ENCODE data around the gene VWA7.
"Not testable (repeated sequence)": the region's sequence is repeated elsewhere in the genome, so short reads cannot be mapped to it uniquely, and the experiment has no call there.

VWA7 gene

GRCh38 chr6:31813465-31813849 lies 36.3 kb upstream of the VWA7 start:
- no peak for DNase-seq
- H3K9me3 Mint-ChIP-seq = no peaks in the 10 kb centered on the region
- no peak overlapping the region for H3K27ac Mint-ChIP-seq
- no peaks in the 10 kb centered on the region for H3K27me3 Mint-ChIP-seq
- peak overlapping the region; percentile 84 to 96 for H3K4me3 Mint-ChIP-seq
- ATAC-seq (replicated peaks) = no peak
- H3K4me1 Mint-ChIP-seq = peaks cover 21 to 33% of the 10 kb centered on the region in 2 donors
- H3K36me3 Mint-ChIP-seq = peaks cover 2 to 11% of the 10 kb centered on the region in 2 donors

GRCh38 chr6:31811645-31812044 lies 34.5 kb upstream of the VWA7 start:
- Mint-ChIP-seq H3K27ac (no peak overlapping the region), H3K9me3 (no peaks in the 10 kb centered on the region), H3K4me1 (peaks cover 12 to 25% of the 10 kb centered on the region in 2 donors), H3K4me3 (no peak overlapping the region), H3K36me3 (peaks cover 2 to 11% of the 10 kb centered on the region in 2 donors), H3K27me3 (no peaks in the 10 kb centered on the region)
- DNase-seq (no peak), ATAC-seq (replicated peaks) (no peak)

GRCh38 chr6:31808599-31808998 lies 31.5 kb upstream of the VWA7 start:
- not testable (repeated sequence) for ATAC-seq (replicated peaks); DNase-seq; H3K4me3 Mint-ChIP-seq; H3K27me3 Mint-ChIP-seq; H3K27ac Mint-ChIP-seq; H3K9me3 Mint-ChIP-seq
- Mint-ChIP-seq H3K36me3 (peaks cover 2 to 20% of the 10 kb centered on the region in 2 donors), H3K4me1 (peaks cover 15 to 20% of the 10 kb centered on the region in 2 donors)

- ATAC-seq (replicated peaks) = peak; percentile 97 to 98
- Mint-ChIP-seq H3K27me3 (no peaks in the 10 kb centered on the region), H3K4me3 (peak within 1 kb of the TSS; percentile 94 to 95), H3K9me3 (no peaks in the 10 kb centered on the region), H3K4me1 (peaks cover 12 to 24% of the 10 kb centered on the region in 2 donors), H3K36me3 (peaks cover 7 to 28% of the 10 kb centered on the region in 2 donors), H3K27ac (peak within 1 kb of the TSS; percentile 98)
- peak; percentile 94 for DNase-seq
Measured at GRCh38 chr6:31806470-31807272, 29.5 kb upstream of the VWA7 start, which contains the start of gene LSM2. Gene LSM2, minus strand, starts transcription at chr6:31806966. Its CDS starts 209 bp downstream, at chr6:31806757.

- peaks cover 12 to 24% of the 10 kb centered on the region in 2 donors for H3K4me1 Mint-ChIP-seq
- H3K27ac Mint-ChIP-seq = peak overlapping the region; percentile 98
- ATAC-seq (replicated peaks) = peak; percentile 44 to 46
Measured at GRCh38 chr6:31805939-31806469, 28.9 kb upstream of the VWA7 start.

GRCh38 chr6:31801031-31801927 lies 24.2 kb upstream of the VWA7 start:
- DNase-seq; H3K27ac Mint-ChIP-seq; ATAC-seq (replicated peaks); H3K4me3 Mint-ChIP-seq; H3K9me3 Mint-ChIP-seq; H3K27me3 Mint-ChIP-seq: not testable (repeated sequence)
- Mint-ChIP-seq H3K4me1 (peaks cover 13 to 35% of the 10 kb centered on the region in 2 donors), H3K36me3 (peaks cover 17 to 21% of the 10 kb centered on the region in 2 donors)

More at GRCh38 chr6:31805939-31806469, 28.9 kb upstream of the VWA7 start:
- Mint-ChIP-seq H3K36me3 (peaks cover 12 to 28% of the 10 kb centered on the region in 2 donors), H3K4me3 (peak overlapping the region; percentile 94 to 95), H3K27me3 (no peaks in the 10 kb centered on the region), H3K9me3 (no peaks in the 10 kb centered on the region)
- DNase-seq = no peak

GRCh38 chr6:31799781-31800180 lies 22.7 kb upstream of the VWA7 start:
- Mint-ChIP-seq H3K36me3 (peaks cover 19 to 20% of the 10 kb centered on the region in 2 donors), H3K27ac (no peak overlapping the region), H3K9me3 (no peaks in the 10 kb centered on the region), H3K4me1 (peaks cover 8 to 32% of the 10 kb centered on the region in 2 donors), H3K4me3 (no peak overlapping the region), H3K27me3 (no peaks in the 10 kb centered on the region)
- no peak for ATAC-seq (replicated peaks)
- no peak for DNase-seq

- peaks cover 17 to 21% of the 10 kb centered on the region in 2 donors for H3K36me3 Mint-ChIP-seq
- DNase-seq = no peak
- no peaks in the 10 kb centered on the region for H3K27me3 Mint-ChIP-seq
- no peaks in the 10 kb centered on the region for H3K9me3 Mint-ChIP-seq
- H3K27ac Mint-ChIP-seq = peak overlapping the region; percentile 87
- peaks cover 20 to 41% of the 10 kb centered on the region in 2 donors for H3K4me1 Mint-ChIP-seq
- peak overlapping the region; percentile 13 to 14 for H3K4me3 Mint-ChIP-seq
- no peak for ATAC-seq (replicated peaks)
Measured at GRCh38 chr6:31797588-31797987, 20.5 kb upstream of the VWA7 start.

- Mint-ChIP-seq H3K4me3 (no peak overlapping the region), H3K27me3 (no peaks in the 10 kb centered on the region), H3K27ac (no peak overlapping the region), H3K4me1 (peaks cover 25 to 46% of the 10 kb centered on the region in 2 donors), H3K36me3 (peaks cover 20 to 27% of the 10 kb centered on the region in 2 donors), H3K9me3 (no peaks in the 10 kb centered on the region)
- ATAC-seq (replicated peaks) (no peak), DNase-seq (no peak)
Measured at GRCh38 chr6:31796993-31797385, 19.9 kb upstream of the VWA7 start.

- ATAC-seq (replicated peaks) (peak; percentile 90 to 92), DNase-seq (peak; percentile 90)
- H3K36me3 Mint-ChIP-seq = peaks cover 21 to 33% of the 10 kb centered on the region in 2 donors
- H3K9me3 Mint-ChIP-seq = no peaks in the 10 kb centered on the region
- H3K27ac Mint-ChIP-seq = peak within 1 kb of the TSS; percentile 98
- no peaks in the 10 kb centered on the region for H3K27me3 Mint-ChIP-seq
- peak within 1 kb of the TSS; percentile 85 to 95 for H3K4me3 Mint-ChIP-seq
- peaks cover 31 to 57% of the 10 kb centered on the region in 2 donors for H3K4me1 Mint-ChIP-seq
Measured at GRCh38 chr6:31795616-31796298, 18.6 kb upstream of the VWA7 start, which contains the start of gene VARS1. Gene VARS1, minus strand, starts transcription at chr6:31795752. Its CDS starts 535 bp downstream, at chr6:31795217.

- H3K4me1 Mint-ChIP-seq = peaks cover 34 to 62% of the 10 kb centered on the region in 2 donors
- ATAC-seq (replicated peaks) (peak; percentile 52 to 53), DNase-seq (no peak)
- H3K27ac Mint-ChIP-seq = peak overlapping the region; percentile 98
- H3K36me3 Mint-ChIP-seq = peaks cover 23 to 37% of the 10 kb centered on the region in 2 donors
- peak overlapping the region; percentile 85 to 95 for H3K4me3 Mint-ChIP-seq
- no peaks in the 10 kb centered on the region for H3K27me3 Mint-ChIP-seq
- no peaks in the 10 kb centered on the region for H3K9me3 Mint-ChIP-seq
Measured at GRCh38 chr6:31794866-31795615, 17.9 kb upstream of the VWA7 start.

GRCh38 chr6:31794294-31794865 lies 17.3 kb upstream of the VWA7 start:
- DNase-seq (no peak), ATAC-seq (replicated peaks) (no peak)
- H3K4me1 Mint-ChIP-seq = peaks cover 37 to 67% of the 10 kb centered on the region in 2 donors

GRCh38 chr6:31793927-31794245 lies 16.8 kb upstream of the VWA7 start:
- peaks cover 40 to 71% of the 10 kb centered on the region in 2 donors for H3K4me1 Mint-ChIP-seq
- not testable (repeated sequence) for ATAC-seq (replicated peaks); DNase-seq; H3K27me3 Mint-ChIP-seq; H3K9me3 Mint-ChIP-seq
- peaks cover 26 to 41% of the 10 kb centered on the region in 2 donors for H3K36me3 Mint-ChIP-seq
- H3K4me3 Mint-ChIP-seq = peak overlapping the region; percentile 85 to 95
- H3K27ac Mint-ChIP-seq = peak overlapping the region; percentile 27

More at GRCh38 chr6:31794294-31794865, 17.3 kb upstream of the VWA7 start:
- Mint-ChIP-seq H3K36me3 (peaks cover 26 to 41% of the 10 kb centered on the region in 2 donors), H3K27ac (peak overlapping the region; percentile 98), H3K27me3 (no peaks in the 10 kb centered on the region), H3K9me3 (no peaks in the 10 kb centered on the region), H3K4me3 (peak overlapping the region; percentile 85 to 95)

All from stimulated activated naive B cell treated with anti-CD40 and anti-IgM and Interleukin-4, amounts not matched to agents 10 μg/mL and 1 μg/mL and 100 μg/mL, for 72 hours (primary cell).